Activated T-helper 9 cell treated with anti-CD3 and anti-CD28 coated beads, Interleukin-2, amount 50 U/mL, for 16 hours (primary cell): ENCODE measurements around the gene CBFA2T2.
"Not testable (repeated sequence)": the region's sequence is repeated elsewhere in the genome, so short reads cannot be mapped to it uniquely, and the experiment has no call there.

Source experiments
- DNase-seq: peaks from one replicate; pipeline ENCODE4 v3.0.0-alpha.2; 2020; ENCODE audit warnings: low read depth

CBFA2T2 gene

DNA sequence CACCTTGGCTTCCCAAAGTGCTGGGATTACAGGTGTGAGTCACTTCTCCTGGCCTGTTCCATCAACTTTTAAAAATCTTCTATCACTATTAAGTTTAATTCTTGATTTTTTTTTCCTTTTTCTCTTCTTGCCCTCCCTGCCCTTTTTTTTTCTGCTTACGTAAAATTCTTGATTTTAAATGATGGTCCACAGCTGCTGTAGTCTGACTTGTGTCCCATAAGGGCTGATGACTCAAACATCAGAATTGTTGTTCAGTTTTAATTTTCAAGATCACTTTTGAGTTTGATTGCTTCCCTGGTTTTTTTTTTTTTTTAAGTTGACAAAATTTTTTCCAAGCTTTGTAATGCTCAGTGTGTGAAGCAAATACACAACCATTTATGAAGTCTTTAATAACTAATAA, 61.9 kb downstream of the CBFA2T2 start:
- DNase-seq = no peak

DNA sequence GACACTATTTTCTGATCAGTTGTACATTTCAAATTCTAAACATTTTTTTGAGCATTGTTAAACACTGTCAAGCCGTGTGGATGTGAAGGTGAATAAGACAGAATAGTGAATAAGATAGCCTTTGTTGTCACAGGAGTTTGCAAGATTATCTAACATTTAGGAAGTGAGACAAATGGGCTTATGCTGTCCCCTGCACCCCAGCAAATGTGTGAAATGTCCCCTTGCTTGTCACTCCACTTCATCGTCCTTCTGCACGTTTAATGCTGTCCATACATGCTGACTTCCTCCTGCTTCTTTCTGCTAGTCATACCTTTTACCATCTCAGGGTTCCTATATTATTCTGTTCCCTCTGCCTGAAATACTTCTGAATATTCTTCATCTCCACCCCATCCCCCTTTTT, 62.6 kb downstream of the CBFA2T2 start:
- no peak for DNase-seq

GRCh38 chr20:33553516-33553915, 63.6 kb downstream of the CBFA2T2 start:
- no peak for DNase-seq

DNA sequence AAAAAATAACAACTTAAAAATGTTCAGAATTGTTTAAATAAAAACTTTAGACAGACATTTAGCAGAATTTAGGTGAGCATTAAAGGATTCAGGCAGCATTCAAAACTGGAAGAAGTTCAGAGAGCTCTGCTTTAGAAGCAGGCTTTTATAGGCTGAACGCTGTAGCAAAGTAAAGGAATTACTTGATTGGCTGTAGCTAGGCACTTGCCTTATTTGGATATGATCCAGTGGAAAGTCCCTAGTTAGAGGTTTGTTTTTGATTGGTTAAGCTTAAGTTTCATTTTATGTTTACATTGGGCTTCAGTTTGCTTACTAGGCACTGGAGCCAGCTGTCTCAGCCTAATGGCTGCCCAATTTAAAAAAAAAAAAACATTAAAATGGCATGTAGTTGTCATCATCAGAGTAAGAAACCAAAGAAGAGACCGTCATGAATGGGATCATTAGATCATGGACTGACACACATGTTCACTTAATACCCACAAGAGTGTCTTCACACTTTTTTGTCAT, 65.1 kb downstream of the CBFA2T2 start:
- DNase-seq = peak; percentile 8

DNA sequence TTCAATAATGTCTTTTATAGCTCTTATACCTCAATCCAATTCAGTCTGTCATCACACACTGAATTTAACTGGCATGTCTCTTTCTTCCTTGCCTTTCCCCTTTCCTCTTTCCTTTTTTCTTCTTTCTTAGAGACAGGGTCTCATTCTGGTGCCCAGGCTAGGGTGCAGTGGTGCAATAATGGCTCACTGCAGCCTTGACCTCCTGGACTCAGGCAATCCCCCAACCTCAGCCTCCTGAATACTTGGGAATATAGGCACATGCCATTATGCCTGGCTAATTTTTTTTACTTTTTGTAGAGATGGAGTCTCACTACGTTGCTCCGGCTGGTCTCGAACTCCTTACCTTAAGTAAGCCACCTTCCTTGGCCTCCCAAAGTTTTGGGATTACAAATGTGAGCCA, 65.9 kb downstream of the CBFA2T2 start:
- no peak for DNase-seq

- no peak for DNase-seq
These were observed 66.3 kb downstream of the CBFA2T2 start for GRCh38 chr20:33556246-33556645.

DNA sequence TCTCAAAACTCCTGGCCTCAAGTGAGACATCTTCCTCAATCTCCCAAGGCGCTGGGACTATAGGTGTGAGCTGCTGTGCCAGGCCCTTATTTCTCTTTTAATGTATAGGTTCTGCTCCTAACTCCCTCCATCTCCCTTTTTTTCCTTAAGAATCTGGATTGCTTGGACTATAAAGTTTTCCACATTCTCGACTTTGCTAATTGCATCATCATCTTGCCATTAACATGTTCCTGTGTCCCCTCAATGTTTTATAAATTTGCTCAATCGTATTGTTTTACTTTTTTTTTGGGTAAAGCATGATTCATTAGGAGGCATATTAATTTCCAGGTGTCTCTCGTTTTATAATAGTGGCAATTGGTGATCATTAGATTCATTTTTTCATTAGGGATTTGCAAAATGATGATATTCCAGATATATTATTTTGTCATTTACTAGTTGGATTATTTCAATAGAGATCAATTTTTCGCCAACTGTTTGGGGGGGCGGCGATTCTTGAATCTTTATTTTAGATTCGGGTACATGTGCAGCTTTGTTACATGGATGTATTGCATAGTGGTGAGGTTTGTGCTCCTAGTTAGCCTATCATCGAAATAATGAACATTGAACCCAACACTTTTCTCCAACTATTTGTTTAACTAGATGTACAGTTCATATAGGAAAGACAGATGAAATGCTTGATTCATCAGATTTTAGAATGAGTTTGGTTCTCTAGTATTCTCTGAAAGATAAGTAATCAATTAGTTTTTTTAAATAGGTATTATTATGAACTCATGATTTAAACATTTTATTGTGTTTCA, 68.7 kb downstream of the CBFA2T2 start:
- DNase-seq = no peak

DNA sequence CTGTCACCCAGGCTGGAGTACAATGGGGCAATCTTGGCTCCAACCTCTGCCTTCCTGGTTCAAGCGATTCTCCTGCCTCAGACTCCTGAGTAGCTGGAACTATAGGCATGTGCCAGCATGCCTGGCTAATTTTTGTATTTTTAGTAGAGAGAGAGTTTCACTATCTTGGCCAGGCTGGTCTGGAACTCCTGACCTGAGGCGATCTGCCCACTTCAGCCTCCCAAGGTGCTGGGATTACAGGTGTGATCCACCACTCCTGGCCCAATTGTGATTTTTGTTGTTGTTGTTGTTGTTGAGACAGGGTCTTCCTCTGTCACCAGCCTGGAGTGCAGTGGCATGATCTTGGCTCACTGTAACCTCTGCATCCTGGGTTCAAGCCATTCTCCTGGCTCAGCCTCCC, 69.3 kb downstream of the CBFA2T2 start:
- no peak for DNase-seq

DNA sequence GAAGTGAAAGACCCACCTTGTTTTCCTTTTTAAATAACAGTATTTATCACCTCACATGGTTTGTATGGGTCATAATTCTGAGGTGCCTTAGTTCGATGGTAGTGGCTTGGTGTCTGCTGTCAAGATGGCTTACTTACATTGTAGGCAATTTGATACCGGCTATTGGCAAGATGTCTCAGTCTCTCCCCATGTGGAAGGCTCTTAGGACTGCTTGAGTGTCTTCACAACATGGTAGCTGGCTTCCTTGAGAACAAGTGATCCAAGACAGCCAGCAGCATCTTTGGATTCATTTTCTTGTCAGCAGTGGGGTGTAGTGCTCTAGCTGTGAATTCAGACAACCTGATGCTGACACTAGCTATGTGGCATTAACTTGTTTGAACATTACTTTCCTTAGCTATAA, 70.1 kb downstream of the CBFA2T2 start:
- DNase-seq = no peak

- not testable (repeated sequence) for DNase-seq
These were observed 71.2 kb downstream of the CBFA2T2 start for GRCh38 chr20:33561053-33561452.

- no peak for DNase-seq
These were observed 72.1 kb downstream of the CBFA2T2 start for GRCh38 chr20:33561692-33562601.

DNA sequence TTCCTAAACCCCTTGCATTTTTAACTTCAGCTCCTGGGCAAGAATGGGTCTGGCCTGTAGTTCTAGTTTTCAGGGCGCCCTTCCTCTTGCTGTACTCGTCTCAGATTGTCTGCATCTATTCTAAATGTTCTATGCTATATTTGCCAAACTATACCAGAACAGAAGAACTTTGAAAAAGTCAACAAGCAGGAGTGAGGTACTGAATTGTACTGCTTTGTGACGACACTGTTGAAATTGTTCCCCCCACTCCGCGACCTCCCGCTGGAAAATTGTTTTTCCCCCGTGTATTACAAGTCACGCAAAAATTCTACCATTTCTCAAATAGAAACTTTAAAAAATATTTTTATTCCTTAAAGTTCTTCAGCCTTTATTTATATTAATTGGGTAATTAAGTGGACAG, 73.9 kb downstream of the CBFA2T2 start:
- no peak for DNase-seq

- no peak for DNase-seq
These were observed 77.1 kb downstream of the CBFA2T2 start for GRCh38 chr20:33566781-33567603.

DNA sequence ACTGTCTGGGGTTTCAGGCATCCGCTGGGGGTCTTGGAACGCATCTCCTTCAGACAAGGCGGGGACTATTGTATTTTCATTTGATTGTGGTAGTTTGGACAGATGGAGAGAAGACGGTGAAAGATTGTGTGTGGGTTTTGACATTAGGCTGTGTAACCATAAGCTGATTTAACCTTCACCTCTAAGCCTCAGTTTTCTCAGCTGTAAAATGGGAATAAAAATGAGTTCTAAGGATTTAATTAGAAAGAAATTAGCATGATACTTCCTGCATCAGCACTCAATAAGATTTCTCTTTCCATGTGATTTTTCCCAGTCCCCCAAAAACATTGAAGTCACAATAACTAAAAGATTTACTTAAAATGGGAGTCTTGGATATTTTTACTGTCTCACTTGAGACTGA, 78.1 kb downstream of the CBFA2T2 start:
- DNase-seq = no peak

DNA sequence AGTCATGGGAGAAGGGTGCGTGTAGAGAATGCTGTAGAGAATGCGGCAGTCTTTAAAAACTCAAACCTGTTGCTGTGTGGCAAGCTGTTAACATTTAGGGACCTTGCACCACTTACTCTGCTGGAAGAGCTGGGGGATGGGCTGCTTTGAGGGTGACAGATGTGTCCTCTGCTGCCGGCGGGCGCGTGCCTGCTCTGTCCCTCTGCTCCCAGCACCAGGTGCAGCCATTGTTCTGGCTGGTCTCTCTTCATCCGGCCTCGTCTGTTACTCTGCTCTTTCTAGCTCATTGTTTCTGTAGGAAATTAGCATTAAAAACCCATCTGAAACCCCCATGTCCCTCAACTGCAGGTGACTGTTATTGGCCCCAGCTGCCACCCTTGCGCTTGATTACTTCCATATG, 78.5 kb downstream of the CBFA2T2 start:
- no peak for DNase-seq

- DNase-seq = no peak
These were observed 79.2 kb downstream of the CBFA2T2 start for GRCh38 chr20:33568868-33569801.

DNA sequence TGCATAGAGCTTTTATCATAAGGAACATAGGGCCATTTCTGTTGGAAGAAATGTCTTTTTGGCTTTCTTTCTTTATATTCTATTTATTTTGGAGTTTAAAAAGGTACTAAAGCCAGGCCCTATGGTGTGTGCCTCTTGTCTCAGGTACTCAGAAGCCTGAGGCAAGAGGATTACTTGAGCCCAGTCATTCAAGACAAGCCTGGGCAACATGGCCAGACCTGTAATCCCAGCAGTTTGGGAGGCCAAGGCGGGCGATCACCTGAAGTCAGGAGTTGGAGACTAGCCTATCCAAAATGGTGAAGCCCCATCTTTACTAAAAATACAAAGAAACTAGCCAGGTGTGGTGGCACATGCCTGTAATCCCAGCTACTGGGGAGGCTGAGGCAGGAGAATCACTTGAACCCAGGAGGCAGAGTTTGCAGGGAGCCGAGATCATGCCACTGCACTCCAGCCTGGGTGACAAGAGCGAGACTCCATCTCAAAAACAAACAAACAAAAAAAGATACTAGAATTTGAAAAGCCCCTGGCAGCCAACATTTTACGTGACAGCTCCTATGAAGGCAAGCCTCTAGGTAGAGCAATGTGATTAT, 80.0 kb downstream of the CBFA2T2 start:
- no peak for DNase-seq

- DNase-seq = no peak
These were observed 80.8 kb downstream of the CBFA2T2 start for GRCh38 chr20:33570743-33571142.

DNA sequence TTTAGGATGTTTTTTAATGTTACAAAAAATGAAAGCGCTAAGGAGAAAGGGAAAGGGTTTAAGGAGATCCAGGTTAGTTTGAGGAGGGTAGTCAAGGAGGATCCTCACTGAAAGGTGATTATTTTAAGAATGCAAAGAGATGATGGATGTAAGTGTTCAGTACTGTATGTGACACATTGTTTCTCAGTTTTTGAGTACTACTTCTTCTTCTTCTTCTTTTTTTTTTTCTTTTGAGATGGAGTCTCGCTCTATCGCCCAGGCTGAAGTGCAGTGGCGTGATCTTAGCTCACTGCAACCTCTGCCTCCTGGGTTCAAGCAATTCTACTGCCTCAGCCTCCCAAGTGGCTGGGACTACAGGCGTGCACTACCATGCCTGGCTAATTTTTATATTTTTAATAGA, 83.4 kb downstream of the CBFA2T2 start:
- DNase-seq = not testable (repeated sequence)

- DNase-seq = no peak
These were observed 85.4 kb downstream of the CBFA2T2 start for GRCh38 chr20:33575282-33575681.
